HL-60/S4 treated with retinoic acid at 250 ng/mL for 4 days and 3 days (cell line): ENCODE data around the gene PRODH.
"Not testable (repeated sequence)": the region's sequence is repeated elsewhere in the genome, so short reads cannot be mapped to it uniquely, and the experiment has no call there.

Experiments
- in situ Hi-C: fragments of 300-500 bp; cut with MboI; formaldehyde crosslinking; loops from 2 replicates; pipeline ENCODE4 v1.7.0; 2022; ENCODE audit warnings: low sequenced_read_pairs

PRODH gene, protein sequence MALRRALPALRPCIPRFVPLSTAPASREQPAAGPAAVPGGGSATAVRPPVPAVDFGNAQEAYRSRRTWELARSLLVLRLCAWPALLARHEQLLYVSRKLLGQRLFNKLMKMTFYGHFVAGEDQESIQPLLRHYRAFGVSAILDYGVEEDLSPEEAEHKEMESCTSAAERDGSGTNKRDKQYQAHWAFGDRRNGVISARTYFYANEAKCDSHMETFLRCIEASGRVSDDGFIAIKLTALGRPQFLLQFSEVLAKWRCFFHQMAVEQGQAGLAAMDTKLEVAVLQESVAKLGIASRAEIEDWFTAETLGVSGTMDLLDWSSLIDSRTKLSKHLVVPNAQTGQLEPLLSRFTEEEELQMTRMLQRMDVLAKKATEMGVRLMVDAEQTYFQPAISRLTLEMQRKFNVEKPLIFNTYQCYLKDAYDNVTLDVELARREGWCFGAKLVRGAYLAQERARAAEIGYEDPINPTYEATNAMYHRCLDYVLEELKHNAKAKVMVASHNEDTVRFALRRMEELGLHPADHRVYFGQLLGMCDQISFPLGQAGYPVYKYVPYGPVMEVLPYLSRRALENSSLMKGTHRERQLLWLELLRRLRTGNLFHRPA

DNA sequence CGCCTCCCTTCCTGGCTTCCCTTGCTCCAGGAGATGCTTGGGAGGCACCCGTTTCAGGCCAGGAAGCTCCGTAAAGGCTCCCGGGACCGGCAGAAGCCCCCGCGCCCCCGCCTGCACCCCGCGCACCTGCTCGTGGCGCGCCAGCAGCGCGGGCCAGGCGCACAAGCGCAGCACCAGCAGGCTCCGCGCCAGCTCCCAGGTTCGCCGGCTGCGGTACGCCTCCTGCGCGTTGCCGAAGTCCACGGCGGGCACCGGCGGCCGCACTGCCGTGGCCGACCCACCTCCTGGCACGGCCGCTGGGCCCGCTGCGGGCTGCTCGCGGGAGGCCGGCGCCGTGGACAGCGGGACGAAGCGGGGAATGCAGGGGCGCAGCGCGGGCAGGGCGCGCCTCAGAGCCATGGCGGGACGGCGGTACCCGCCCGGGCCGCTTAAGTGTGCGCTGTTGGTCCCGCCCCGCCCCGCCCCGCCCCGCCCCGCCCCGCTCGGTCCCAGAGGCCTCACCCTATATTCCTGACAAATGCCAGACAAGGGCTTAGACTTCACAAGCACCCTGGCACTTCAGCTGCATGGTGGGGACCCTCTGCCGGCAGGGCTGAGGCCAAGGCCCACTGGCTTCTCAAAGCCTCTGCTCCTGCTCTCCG is at the start of gene PRODH:
Gene PRODH (minus strand): TSS at position 405 of the 641 bp plus-strand sequence. CDS start 6 bp downstream, at position 399.
- in situ Hi-C loops, result no loop called here

DNA sequence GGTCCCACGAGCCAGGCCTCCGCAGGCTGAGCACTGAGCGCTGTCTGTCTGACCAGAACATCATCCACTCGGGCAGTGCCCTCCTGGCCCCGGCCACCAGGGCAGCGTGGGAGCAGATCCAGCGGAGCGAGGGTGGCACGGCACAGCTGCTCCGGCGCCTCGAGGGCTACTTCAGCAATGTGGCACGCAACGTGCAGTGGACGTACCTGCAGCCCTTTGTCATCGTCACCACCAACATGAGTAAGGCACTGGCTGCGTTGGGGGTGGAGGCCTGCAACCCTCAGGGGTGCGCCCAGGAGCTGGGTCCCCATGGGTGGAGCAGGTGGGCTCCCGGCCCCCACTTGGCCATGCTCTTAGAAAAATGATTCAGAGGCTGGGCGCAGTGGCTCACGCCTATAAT is 49.7 kb upstream of the PRODH start:
- in situ Hi-C loops, result loop anchor here (25.0 kb wide), 1 partner anchor 652 kb away; no protein-coding TSS in a partner anchor

DNA sequence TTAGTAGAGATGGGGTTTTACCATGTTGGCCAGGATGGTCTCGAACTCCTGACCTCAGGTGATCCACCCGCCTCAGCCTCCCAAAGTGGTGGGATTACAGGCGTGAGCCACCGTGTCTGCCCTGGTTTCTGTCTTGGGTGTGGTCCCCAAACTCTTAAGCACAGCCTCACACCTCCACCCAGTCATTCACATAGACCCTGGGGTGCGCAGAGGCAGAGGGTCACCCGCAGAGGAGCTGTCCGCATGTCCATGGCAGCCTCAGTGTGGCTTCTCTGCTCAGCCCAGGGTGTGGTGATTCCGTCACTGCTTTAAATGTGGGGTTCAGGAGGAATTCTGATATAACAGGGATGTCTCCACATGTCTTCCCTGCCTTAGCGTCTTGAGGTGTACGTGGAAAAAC is 48.5 kb upstream of the PRODH start:
- in situ Hi-C loops, result loop anchor here (25.0 kb wide), 1 partner anchor 653 kb away; no protein-coding TSS in a partner anchor

DNA sequence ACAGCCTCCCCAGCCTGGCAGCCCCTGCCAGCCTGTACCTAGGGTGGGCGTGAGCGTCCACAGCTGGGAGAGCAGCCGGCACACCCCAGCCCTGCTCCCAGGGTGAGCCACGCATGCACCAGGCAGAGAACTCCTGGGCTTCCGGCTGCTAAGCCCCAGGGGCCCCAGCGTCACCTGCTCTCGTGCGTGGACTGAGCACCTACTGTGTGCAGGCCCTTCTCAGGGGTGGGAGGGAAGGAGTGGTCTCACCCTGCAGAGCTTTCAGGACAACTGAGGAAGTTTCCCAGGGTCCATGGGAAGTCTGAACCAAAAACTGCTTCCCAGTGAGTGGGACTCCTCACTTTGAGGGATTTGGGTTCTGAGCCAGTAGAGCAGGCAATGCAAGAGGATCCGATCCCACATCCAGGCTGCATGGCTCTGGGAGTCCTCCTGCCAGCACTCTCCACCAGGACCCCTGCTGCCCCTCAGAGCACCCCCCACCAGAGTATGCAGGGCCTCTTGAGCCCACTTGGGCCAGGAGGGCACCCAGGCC is 47.1 kb upstream of the PRODH start:
- in situ Hi-C loops, result loop anchor here (25.0 kb wide), 1 partner anchor 654 kb away; no protein-coding TSS in a partner anchor

DNA sequence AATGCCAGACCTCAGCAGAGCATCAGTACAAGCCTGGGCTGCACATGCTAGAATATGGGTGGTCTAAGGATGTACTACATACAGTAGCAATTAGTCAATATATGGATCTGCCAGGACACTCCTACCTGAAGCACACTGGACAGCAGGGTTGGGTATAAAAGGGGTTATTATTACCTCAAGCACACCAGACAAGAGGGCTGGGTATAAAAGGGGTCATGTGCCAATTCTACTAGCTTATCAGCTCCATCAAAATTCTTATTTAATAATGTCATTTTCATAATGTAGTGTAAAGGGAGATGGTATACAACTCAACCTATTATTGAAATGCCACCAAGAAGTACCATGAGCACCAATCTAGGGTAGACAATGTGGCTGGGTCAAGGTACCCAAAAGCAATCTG is 44.7 kb upstream of the PRODH start:
- in situ Hi-C loops, result loop anchor here (25.0 kb wide), 1 partner anchor 656 kb away; no protein-coding TSS in a partner anchor

DNA sequence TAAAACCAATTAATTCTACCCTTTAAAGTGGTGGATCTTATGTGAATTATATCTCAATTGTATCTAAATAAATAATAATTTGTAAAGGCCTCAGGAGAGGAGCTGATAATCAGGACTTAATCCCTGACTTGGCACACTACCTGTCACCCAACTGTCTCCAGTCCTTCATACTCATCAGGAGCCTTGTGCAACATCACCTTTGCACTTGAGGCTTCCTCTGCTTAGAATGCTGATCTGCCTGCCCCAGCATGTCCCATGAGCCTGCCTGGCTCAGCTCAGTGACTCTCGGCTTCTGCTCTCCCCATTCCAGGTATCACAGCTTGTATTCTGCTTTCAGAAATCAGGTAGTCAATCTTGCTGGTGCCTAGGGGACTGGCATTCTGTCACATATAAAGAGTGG is 43.9 kb upstream of the PRODH start:
- in situ Hi-C loops, result loop anchor here (25.0 kb wide), 1 partner anchor 657 kb away; no protein-coding TSS in a partner anchor

DNA sequence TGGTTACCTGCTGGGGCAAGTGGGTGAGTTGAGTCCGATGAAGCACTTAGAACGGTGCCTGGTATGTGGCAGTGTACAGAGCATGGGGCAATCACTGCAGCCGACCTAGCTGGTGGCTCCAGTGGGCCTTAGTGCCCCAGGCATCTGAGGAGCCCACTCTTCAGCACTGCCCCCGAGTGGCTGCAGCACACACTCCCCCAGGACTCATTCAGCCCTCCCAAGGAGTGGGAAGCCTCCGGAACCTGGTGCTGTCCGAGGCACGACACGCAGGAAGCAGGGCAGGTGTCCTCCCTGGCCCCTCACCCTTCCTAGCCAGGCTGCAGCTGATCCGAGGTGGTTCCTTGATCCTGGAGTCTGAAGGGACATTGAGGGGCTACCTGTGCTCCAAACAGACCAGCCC is 42.4 kb upstream of the PRODH start:
- in situ Hi-C loops, result loop anchor here (25.0 kb wide), 1 partner anchor 659 kb away; no protein-coding TSS in a partner anchor

DNA sequence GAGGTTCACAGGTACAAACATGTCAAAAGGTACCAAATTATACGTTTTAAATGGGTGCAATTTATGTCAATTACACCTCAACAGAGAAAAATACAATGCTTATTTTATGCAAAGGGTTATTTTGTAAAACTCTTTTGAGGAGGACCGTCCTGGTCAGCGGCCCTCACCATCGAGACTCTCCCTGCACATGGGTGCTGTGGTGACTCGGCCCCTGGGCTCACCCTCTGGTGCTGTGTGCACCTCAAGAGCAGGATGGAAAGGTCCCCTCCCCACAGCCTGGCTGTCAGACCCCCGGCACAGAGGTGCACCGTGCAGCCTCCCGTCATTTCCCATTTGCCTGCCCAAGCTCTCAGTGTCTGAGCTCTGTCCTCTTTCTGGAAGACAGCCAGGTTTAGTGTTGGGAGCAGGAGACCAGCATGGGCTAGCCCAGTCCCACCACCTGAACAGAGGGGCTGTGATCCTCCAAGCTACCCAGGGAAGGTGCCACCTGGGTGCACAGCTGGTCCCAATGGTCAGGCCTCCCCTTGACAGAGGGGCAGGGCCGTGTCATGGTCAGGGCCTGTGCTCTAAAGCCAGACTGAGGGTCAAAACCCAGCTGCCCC is 41.8 kb upstream of the PRODH start:
- in situ Hi-C loops, result loop anchor here (25.0 kb wide), 1 partner anchor 659 kb away; no protein-coding TSS in a partner anchor

DNA sequence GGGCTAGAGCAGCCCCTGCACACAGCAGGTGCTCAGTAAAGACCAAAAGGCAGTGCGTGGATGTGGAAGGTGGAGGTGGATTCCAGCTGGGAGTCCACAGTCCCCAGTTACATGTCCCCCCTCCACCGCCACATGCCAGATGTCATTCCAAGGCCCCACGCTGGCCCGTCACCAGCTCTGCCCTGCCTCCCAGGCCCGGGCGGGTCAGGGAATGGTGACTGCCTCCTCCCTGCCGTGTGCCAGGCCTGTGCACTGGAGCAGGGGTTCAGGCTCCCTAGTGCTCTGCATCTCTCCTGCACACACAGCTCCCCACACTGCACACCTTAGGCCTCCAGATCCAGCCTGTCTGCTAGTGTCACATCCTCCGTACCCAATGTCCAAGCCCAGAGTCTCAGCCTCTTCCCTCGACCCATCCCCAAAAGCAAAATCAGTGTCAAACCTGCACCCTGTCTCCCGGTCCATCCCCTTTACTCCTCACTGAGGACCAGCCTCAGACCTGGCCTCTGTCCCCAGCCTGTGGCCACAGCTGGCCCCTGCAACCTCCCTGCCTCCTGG is 40.2 kb upstream of the PRODH start:
- in situ Hi-C loops, result loop anchor here (25.0 kb wide), 1 partner anchor 661 kb away; no protein-coding TSS in a partner anchor

DNA sequence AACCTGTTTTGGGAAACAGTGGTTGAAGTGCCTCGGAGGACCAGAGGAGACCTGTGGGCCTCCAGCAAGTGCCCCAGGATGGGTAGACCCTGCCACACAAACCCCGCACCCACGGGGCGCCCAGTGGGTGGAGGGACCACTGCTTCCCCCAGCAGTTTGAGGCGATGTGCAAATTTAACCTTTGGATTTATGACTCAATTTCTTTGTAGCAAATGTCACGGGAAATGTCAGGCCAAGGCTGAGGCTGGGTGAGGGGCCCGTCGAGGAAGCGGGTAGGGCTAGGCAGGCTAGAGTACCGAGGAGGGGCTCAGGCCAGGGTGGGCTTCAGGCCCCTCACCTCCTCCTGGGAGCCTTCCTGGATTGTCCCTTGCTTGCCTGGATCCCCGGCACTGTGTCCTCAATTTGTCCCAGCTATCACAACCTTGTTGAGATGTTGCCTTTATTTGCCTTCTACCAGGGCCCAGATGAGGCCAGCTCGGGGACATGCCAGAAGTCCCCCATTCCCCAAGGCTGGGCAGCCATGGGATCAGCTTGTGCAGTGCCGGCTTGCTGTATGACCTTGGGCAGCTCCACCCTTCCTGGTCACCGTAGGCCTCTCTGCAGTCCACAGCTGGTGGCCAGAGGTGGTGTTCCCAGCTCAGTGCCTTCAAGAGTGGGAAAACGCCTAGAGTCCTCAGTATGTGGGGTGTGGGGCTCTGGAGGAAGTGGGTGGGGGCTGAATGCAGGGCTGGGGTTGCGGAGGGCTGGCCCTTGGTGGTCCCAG is 39.5 kb upstream of the PRODH start:
- in situ Hi-C loops, result loop anchor here (25.0 kb wide), 1 partner anchor 662 kb away; no protein-coding TSS in a partner anchor

DNA sequence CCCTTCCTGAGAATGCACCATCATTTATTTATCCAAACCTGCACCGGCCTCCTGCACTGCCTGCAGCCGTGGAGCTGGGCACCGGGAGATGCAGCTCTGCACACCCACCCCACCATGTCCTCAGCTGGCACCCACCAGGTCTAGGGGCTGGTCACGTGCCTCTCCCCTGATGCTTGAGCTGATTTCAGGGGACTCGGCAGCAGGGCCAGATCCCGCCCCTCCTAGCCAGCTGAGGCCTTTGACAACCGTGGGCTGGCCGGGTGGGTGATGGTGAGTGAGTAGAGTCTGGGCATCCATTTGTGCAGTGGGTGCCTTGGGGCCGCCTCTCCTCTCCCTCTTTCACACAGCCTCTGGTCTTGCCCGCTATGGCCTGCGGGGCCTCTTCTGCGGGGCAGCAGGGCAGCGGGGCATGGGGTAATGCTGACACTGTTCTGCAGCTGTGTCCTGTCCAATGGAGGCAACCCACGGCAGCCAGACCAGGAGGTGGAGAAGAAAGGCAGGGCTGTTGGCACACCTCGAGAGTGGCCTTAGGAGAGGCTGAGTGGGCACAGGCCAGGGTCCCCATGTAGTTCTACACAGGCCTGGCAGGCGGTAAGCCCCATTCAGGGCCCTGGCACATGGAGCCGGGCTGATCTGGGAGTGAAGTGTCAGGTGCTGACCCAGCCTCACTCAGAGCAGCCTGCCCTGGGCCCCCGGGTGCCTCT is 38.5 kb upstream of the PRODH start:
- in situ Hi-C loops, result loop anchor here (25.0 kb wide), 1 partner anchor 663 kb away; no protein-coding TSS in a partner anchor

DNA sequence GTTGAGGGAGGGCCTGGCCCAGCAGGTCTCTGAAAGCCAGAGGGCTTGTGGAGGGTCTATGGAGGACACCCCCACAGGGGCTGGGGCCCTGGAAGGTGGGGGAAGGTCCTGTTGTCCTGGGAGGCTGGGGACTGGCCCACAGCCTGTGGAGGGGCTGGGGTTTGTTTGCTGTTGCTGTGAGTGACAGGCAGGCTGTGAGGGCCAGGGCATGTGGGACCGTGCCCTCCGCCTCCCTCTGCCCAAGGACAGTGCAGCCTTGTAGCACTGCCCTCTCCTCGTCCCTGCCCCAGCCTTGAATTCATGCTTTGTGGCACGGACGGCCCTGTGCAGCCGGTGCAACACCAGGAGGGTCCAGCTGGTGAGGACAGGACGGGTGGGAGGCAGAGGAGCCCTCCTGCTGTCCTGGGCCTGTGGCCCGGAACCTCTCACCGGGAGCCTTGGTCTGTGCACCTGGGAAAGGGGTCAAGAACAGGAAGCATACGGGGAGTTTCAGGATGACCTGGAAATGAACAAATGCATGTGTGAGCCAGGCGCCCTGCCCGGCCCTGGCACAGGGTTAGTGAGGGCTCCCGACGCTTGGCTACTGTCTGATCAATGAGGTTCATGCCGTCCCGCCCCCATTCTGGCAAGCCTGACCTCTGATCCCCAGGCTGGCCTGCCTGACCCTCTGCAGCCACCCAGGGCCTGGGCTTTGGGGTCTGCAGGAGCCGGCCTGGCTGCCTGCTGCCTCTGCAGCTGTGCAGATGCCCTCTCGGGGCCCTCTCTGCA is 37.4 kb upstream of the PRODH start:
- in situ Hi-C loops, result no loop called here

DNA sequence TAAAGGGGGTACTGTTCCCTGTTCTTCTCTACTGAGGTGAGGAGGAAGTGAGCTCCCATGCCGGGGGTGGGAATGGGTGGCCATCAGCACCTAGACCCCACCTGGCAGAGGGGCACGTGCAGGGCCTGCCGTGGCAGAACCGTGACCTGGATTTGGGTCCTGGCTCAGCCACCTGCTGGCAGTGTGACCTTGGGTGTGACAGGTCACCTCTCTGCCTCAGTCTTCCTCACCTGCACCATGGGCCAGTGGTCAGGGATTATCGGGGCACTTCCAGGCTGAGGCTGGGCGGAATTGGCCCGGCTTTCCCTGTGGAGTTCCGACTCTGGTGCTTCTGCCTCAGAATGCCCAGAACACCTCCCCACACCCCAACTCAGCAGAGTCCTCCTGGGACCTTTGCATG is 36.5 kb upstream of the PRODH start:
- in situ Hi-C loops, result not testable (repeated sequence)

DNA sequence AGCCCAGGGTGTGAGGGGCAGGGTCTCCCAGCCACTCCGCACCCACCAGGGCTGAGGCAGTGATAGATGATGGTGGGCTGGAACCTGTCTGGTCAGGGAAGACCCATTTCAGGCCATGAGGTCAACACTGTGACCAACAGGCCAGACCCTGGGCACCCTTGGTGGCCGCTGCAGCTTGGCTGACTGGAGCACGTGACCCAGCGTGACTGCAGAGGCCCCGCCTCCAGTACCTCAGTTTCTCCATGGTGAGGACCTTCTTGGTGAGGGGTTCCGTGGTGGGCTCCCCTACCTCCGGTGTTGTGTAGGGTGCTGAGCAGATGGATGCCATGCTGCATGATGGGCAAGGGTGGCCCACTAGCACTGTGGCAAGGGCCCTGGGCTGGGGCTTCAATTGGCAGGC is 35.9 kb upstream of the PRODH start:
- in situ Hi-C loops, result not testable (repeated sequence)

DNA sequence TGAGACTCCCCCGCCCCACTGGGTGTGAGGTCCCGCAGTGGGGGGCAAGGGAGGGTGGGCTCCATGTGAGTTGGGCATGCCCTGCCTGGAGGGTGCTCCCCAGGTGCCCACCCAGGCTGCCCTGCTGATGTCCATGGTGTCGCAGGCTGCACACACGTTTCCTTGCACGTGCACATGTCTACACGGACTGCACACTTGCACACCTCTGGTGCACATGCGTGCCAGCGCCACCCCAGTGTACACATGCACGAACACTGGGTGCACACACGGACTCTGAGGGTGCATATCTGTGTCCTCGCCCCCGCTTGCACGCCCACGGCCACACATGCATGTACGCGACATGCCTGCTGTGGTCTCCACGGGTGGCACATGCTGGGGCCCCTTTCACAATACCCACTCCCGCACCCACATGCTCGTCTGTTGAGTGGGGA is 35.2 kb upstream of the PRODH start:
- in situ Hi-C loops, result no loop called here

DNA sequence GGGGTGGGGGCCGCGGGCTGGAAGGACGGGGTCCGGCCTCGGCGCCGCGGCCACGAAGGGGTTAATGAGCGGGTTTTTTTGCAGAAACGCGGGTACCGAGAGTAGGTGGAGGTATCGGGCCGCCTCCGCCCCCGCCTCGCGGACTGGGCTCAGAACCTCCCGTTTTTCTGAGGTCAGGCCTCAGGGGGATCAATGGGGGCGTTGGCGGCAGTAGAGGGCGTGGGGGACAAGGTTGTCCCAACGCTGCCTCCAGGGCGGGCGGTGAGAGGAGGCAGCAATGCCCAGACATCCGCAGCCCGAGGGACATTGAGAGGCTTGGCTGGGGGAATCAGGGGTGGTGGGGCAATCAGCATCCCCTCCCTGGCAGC is 34.8 kb upstream of the PRODH start:
- in situ Hi-C loops, result no loop called here

DNA sequence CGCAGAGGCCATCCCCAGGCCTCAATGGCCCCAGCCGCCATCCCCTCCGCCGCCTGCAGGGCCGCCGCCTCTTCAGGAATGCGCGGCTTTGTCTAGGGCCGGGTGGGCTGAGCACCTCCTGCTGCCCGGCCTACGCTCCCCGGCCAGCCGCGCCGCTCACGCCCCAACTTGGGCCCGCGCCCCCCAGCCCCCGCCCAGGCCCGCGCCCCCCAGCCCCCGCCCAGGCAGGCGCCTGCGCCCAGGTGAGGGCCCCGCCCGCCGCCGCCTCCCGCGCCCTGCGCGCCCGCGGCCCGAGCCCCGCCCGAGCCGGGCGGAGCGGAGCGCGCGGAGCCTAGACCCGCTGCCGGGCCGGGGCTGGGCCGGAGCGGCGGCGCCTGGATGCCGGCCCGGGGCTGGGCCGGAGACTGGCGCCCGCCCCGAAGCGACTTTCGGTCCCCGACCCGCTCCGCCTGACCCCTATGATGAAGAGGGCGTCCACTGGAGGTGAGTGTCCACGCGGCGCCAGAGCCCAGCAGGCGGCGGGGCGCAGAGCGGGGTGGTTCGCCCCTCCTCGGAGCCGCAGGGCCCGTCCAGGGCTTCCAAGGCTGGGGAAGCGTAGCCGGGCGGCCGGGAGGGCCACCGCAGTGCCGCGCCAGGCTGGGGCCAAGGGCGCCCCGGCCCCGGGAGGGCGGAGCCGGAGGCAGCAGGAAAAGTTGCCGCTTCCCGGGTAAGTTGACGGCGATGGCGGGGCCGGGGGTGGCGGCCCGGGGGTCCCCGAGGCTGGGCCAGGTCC is 34.3 kb upstream of the PRODH start:
- in situ Hi-C loops, result no loop called here
